Ovary (tissue), 9 donors: ENCODE results near the gene CEP112. TPM values are rescaled to one million over a fixed set of nuclear protein-coding genes. Genes with fewer than 3 reads are reported as not detected.

Source experiments
- DNase-seq, 5 donors: peaks; one replicate each; pipeline ENCODE4 v3.0.0-alpha.2; 2019 to 2020
- H3K27ac ChIP-seq, 2 donors: fragments of 200-600 bp; one replicate each; pipeline versions ENCODE4 v1.5.1 to v1.8.0; 2019 to 2022
- H3K27me3 ChIP-seq: fragments of 200-600 bp; one replicate; pipeline ENCODE4 v1.8.0; 2022
- H3K36me3 ChIP-seq: fragments of 200-600 bp; sonication (generic); one replicate; pipeline ENCODE4 v1.5.1; 2019
- H3K4me1 ChIP-seq: one replicate; pipeline ENCODE4 v1.8.1; 2013; ENCODE audit warnings: mild to moderate bottlenecking, moderate library complexity; ENCODE audit not compliant: insufficient read depth
- H3K4me3 ChIP-seq: fragments of 200-600 bp; sonication (generic); one replicate; pipeline ENCODE4 v1.5.1; 2017
- H3K9me3 ChIP-seq, 2 donors: fragments of 200-600 bp in 1 of 2; sonication (generic) in 1 of 2; one replicate each; pipeline versions ENCODE4 v1.5.1 to v1.8.1; 2013 to 2019; ENCODE audit warnings: mild to moderate bottlenecking in 1 of 2, moderate library complexity in 1 of 2
- CTCF ChIP-seq, 3 donors: fragments of 450-650 bp in 2 of 3; fragments of 200-600 bp in 1 of 3; IDR thresholded peaks; one replicate each; pipeline versions ENCODE4 v1.5.1 to v1.8.0; 2016 to 2022; ENCODE audit warnings: antibody characterized with exemption in 3 of 3, mild to moderate bottlenecking in 1 of 3
- EP300 ChIP-seq: sonication (generic); formaldehyde crosslinking; IDR thresholded peaks from one replicate; pipeline ENCODE4 v1.6.1; 2017; ENCODE audit warnings: antibody characterized with exemption
- POLR2A ChIP-seq: fragments of 450-650 bp; IDR thresholded peaks from one replicate; pipeline ENCODE4 v1.6.1; 2017; ENCODE audit warnings: antibody characterized with exemption, mild to moderate bottlenecking, moderate library complexity
- WGBS, 3 donors: extraction: QIAGEN DNeasy Blood & Tissue Kit in 1 of 3; methylation state at CpG; one replicate each; pipeline versions ENCODE4 v1.1.5 to v1.1.7; 2013 to 2017; 5-methylcytosine and 5-hydroxymethylcytosine counted together
- intact Hi-C, 4 donors: fragments of 100-400 bp; cut with DNase I; formaldehyde crosslinking; loops; one replicate each; pipeline versions ENCODE4 v1.11.0 to v1.15.1; 2022 to 2023
- polyA plus RNA-seq, 2 donors: library from polyadenylated mRNA; stranded (reverse); fragments of 200-250 nt in 1 of 2; fragments of 350-450 nt in 1 of 2; fragmentation: Illumina TruSeq in 1 of 2; extraction: RNeasy Lipid Tissue Mini Kit (QIAGEN cat#74804) in 1 of 2; gene quantifications; one replicate each; pipeline ENCODE4 v1.2.3, GENCODE V29; 2013 to 2014
- total RNA-seq, 7 donors: library from RNA; depleted of rRNA in 2 of 7; stranded (reverse); fragments of >200 nt in 2 of 7; fragmentation: NEBNext Ultra II Directional in 3 of 7; extraction: Animal tissue kit (Norgen Biotek cat#: 25700) in 3 of 7; gene quantifications; one replicate each; pipeline versions ENCODE4 v1.1.0 to v1.2.4, GENCODE V29; 2016 to 2023
- donor health status: DM: no; HTN: no; CAD: no; lungs with moderate emphysema.
- donor health status: DM: no; HTN: no; CAD: no.
- donor health status: Bipolar disorder and iron deficiency.
- donor health status: DM: yes; HTN: yes; CAD: no.
- donor health status: DM: no; HTN: no; CAD: no.
- donor health status: DM: yes; HTN: yes; CAD: no.

The CEP112 gene
- total and polyA plus RNA-seq, 9 donors: 9.3 to 25.5 (median 16.9) TPM

GRCh38 chr17:65990593-65990992, 201.3 kb downstream of the CEP112 start:
- no peak for DNase-seq
- Histone ChIP-seq H3K27ac (no peak overlapping the region), H3K36me3 (no peaks in the 10 kb centered on the region), H3K4me3 (no peak overlapping the region), H3K27me3 (no peaks in the 10 kb centered on the region), H3K9me3 (no peaks in the 10 kb centered on the region), H3K4me1 (no peaks in the 10 kb centered on the region)
- 89 to 96% (median 92%) methylated on average over 3 of the region's 3 CpGs for WGBS, 3 donors
- intact Hi-C loops: no loop called here
- TF ChIP-seq CTCF (IDR thresholded peaks at IDR 0.05) (no peak), POLR2A (no peak), EP300 (no peak)

GRCh38 chr17:65988451-65988850, 203.5 kb downstream of the CEP112 start:
- Histone ChIP-seq H3K4me3 (no peak overlapping the region), H3K9me3 (no peaks in the 10 kb centered on the region), H3K36me3 (no peaks in the 10 kb centered on the region), H3K27me3 (no peaks in the 10 kb centered on the region), H3K27ac (no peak overlapping the region), H3K4me1 (no peaks in the 10 kb centered on the region)
- TF ChIP-seq POLR2A: no peak
- no peak for TF ChIP-seq EP300
- no peak for TF ChIP-seq CTCF (IDR thresholded peaks at IDR 0.05)
- intact Hi-C loops: no loop called here
- DNase-seq: no peak

- Histone ChIP-seq H3K9me3 (no peaks in the 10 kb centered on the region), H3K27me3 (no peaks in the 10 kb centered on the region), H3K27ac (no peak overlapping the region), H3K4me1 (no peaks in the 10 kb centered on the region), H3K4me3 (no peak overlapping the region), H3K36me3 (no peaks in the 10 kb centered on the region)
- no peak for DNase-seq
- no peak for TF ChIP-seq EP300
- no peak for TF ChIP-seq CTCF (IDR thresholded peaks at IDR 0.05)
- TF ChIP-seq POLR2A: no peak
- 80 to 81% (median 81%) methylated on average over 2 of the region's 2 CpGs for WGBS, 3 donors
- intact Hi-C loops: no loop called here
These were observed 203.9 kb downstream of the CEP112 start for GRCh38 chr17:65987988-65988387.

- no peaks in the 10 kb centered on the region for H3K27me3 ChIP-seq
- intact Hi-C loops: no loop called here
- no peak overlapping the region for H3K27ac ChIP-seq
- H3K4me3 ChIP-seq: no peak overlapping the region
- DNase-seq: no peak
- H3K36me3 ChIP-seq: no peaks in the 10 kb centered on the region
- TF ChIP-seq CTCF (IDR thresholded peaks at IDR 0.05) (no peak), EP300 (no peak)
- 92 to 95% (median 92%) methylated on average over 3 of the region's 3 CpGs for WGBS, 3 donors
- no peaks in the 10 kb centered on the region for H3K4me1 ChIP-seq
- no peaks in the 10 kb centered on the region for H3K9me3 ChIP-seq
These were observed 206.4 kb downstream of the CEP112 start for GRCh38 chr17:65985571-65985970.

- intact Hi-C loops: no loop called here
These were observed 207.6 kb downstream of the CEP112 start for GRCh38 chr17:65984299-65984698.

More at GRCh38 chr17:65984299-65984698, 207.6 kb downstream of the CEP112 start:
- Histone ChIP-seq H3K36me3 (no peaks in the 10 kb centered on the region), H3K27ac (no peak overlapping the region), H3K9me3 (no peaks in the 10 kb centered on the region), H3K4me1 (no peaks in the 10 kb centered on the region), H3K27me3 (no peaks in the 10 kb centered on the region), H3K4me3 (no peak overlapping the region)
- WGBS, 3 donors: 26 to 38% (median 35%) methylated on average over 3 of the region's 3 CpGs
- TF ChIP-seq EP300 (no peak), POLR2A (no peak), CTCF (IDR thresholded peaks at IDR 0.05) (no peak)
- no peak for DNase-seq
